Body of pancreas (tissue), 4 donors: ENCODE results near the gene KRTCAP2.

Experiments used
- POLR2A ChIP-seq, 3 donors: fragments of 450-650 bp; IDR thresholded peaks; one replicate each; pipeline ENCODE4 v1.6.1; 2016; ENCODE audit warnings: antibody characterized with exemption in 3 of 3, mild to moderate bottlenecking in 2 of 3
- TF ChIP-seq, protein P1 (sequence below), 7 experiments: fragments of 450-650 bp in 4 of 7; fragments of 200-600 bp in 3 of 7; sonication (generic) in 3 of 7; IDR thresholded peaks; one replicate each; pipeline ENCODE4 v1.5.1; 2016 to 2019; ENCODE audit warnings: antibody characterized with exemption in 7 of 7

DNA sequence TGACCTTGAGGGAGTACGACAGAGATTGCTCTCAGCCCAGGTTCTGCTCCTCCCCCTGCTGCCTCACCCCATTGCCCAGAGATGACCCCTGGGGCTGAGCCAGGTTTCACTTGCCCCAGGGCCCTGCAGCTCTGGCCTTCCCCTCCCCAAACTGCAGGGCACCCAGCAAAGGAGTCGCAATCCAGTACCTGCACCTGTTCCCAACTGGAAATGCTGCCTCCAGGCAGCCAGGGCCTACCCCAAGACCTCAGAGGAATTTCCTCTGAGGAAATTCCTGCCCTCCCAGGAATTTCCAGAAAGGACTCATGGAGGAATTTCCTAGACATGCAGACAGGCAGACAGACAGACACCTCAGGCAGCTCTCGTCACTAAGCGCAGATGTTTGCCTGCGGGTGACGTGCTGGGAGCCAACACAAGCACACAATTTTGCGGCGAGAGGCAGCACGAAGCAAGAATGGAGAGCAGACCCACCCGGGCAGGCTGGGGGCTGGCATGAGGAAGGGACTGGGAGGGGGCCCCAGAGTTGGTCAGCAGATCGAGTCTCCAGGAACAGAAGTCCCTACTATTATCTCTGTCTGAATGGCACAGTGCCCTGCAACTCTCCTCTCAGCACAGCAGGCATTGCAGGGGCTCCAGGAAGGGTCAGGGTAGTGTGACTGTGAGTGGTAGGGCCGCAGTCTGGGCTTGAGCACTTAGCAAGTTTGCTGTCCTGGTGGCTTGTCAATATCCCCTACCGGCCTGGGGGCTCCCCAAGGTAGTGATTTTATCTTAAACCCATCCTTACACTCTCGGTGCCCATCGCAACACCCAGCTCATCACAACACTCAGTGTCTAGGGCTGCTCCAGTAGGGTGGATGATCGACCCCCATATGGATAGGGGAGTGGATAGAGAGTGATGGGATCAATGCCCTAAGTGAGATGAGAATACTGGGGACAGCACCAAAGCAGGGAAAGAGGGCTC, 48.3 kb downstream of the KRTCAP2 start:
- TF ChIP-seq, protein P1, sequence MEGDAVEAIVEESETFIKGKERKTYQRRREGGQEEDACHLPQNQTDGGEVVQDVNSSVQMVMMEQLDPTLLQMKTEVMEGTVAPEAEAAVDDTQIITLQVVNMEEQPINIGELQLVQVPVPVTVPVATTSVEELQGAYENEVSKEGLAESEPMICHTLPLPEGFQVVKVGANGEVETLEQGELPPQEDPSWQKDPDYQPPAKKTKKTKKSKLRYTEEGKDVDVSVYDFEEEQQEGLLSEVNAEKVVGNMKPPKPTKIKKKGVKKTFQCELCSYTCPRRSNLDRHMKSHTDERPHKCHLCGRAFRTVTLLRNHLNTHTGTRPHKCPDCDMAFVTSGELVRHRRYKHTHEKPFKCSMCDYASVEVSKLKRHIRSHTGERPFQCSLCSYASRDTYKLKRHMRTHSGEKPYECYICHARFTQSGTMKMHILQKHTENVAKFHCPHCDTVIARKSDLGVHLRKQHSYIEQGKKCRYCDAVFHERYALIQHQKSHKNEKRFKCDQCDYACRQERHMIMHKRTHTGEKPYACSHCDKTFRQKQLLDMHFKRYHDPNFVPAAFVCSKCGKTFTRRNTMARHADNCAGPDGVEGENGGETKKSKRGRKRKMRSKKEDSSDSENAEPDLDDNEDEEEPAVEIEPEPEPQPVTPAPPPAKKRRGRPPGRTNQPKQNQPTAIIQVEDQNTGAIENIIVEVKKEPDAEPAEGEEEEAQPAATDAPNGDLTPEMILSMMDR (IDR thresholded peaks at IDR 0.05) = no peak
- TF ChIP-seq POLR2A (IDR thresholded peaks at IDR 0.05) = no peak
